Type B pancreatic cell (in vitro differentiated cells): ENCODE data around the gene KRT8. TPM values are rescaled to one million over a fixed set of nuclear protein-coding genes. Genes with fewer than 3 reads are reported as not detected.

Source experiments
- DNase-seq: peaks from one replicate; pipeline ENCODE4 v3.0.0; 2021; ENCODE audit warnings: mixed read lengths; ENCODE audit not compliant: unreplicated experiment; ENCODE audit errors: extremely low spot score
- H3K27ac Mint-ChIP-seq: 2 replicates; pipeline ENCODE4 v1.8.0; 2021; ENCODE audit warnings: mild to moderate bottlenecking, mixed read lengths
- H3K27me3 Mint-ChIP-seq: 2 replicates; pipeline ENCODE4 v1.8.0; 2021; ENCODE audit warnings: mixed read lengths
- H3K36me3 Mint-ChIP-seq: 2 replicates; pipeline ENCODE4 v1.8.0; 2021; ENCODE audit warnings: mixed read lengths
- H3K4me1 Mint-ChIP-seq: one replicate; pipeline ENCODE4 v1.8.0; 2021; ENCODE audit warnings: mixed read lengths; ENCODE audit not compliant: unreplicated experiment
- H3K4me3 Mint-ChIP-seq: 2 replicates; pipeline ENCODE4 v1.8.0; 2021; ENCODE audit warnings: mild to moderate bottlenecking, mixed read lengths
- H3K9me3 Mint-ChIP-seq: 2 replicates; pipeline ENCODE4 v1.8.0; 2021; ENCODE audit warnings: mixed read lengths
- CTCF ChIP-seq: fragments of 200-600 bp; sonication (generic); conservative IDR thresholded peaks from 2 replicates; pipeline ENCODE4 v1.5.0; 2021; ENCODE audit warnings: antibody characterized with exemption, mild to moderate bottlenecking
- total RNA-seq: library from RNA; stranded (reverse); gene quantifications from 2 replicates; pipeline ENCODE4 v1.2.1, GENCODE V29; 2021; ENCODE audit warnings: low replicate concordance

Gene KRT8
- total RNA-seq, 1 donor from 2014 or later, result 768 TPM

GRCh38 chr12:52847335-52848102, 57.4 kb downstream of the KRT8 start:
- H3K36me3 Mint-ChIP-seq, result no peaks in the 10 kb centered on the region
- H3K4me3 Mint-ChIP-seq, result no peak overlapping the region

More at GRCh38 chr12:52847335-52848102, 57.4 kb downstream of the KRT8 start:
- no peak for TF ChIP-seq CTCF
- H3K9me3 Mint-ChIP-seq, result no peaks in the 10 kb centered on the region
- DNase-seq, result no peak
- H3K27me3 Mint-ChIP-seq, result peaks cover 12% of the 10 kb centered on the region
- H3K27ac Mint-ChIP-seq, result peak overlapping the region; percentile 88
- H3K4me1 Mint-ChIP-seq, result peaks cover 12% of the 10 kb centered on the region

Other genes starting within 250 kb of the KRT8 start
- gene KRT1, start 224.7 kb downstream of the KRT8 start, total RNA-seq, result 269 and 837 TPM in 2 replicates
- gene KRT77, start 201.6 kb downstream of the KRT8 start, total RNA-seq, result 0.27 and 2.3 TPM in 2 replicates
- gene KRT76, start 127.7 kb downstream of the KRT8 start, total RNA-seq, result not detected in 2 replicates
- 0.68 and 2.3 TPM in 2 replicates for gene KRT3, start 109.0 kb downstream of the KRT8 start, total RNA-seq
- 1,276 and 3,134 TPM in 2 replicates for gene KRT4, start 91.0 kb downstream of the KRT8 start, total RNA-seq
- gene KRT79, start 70.8 kb downstream of the KRT8 start, total RNA-seq, result not detected in 2 replicates
- 14.7 and 29.1 TPM in 2 replicates for gene KRT78, start 56.1 kb downstream of the KRT8 start, total RNA-seq
- gene KRT18, start 44.0 kb upstream of the KRT8 start, total RNA-seq, result 480 and 1,293 TPM in 2 replicates
- gene EIF4B, start 101.4 kb upstream of the KRT8 start, total RNA-seq, result 450 and 521 TPM in 2 replicates
- gene TNS2, start 145.0 kb upstream of the KRT8 start, total RNA-seq, result 3.5 and 21.8 TPM in 2 replicates
- gene SPRYD3, start 174.3 kb upstream of the KRT8 start, total RNA-seq, result 22.1 and 43.0 TPM in 2 replicates
- 25.1 and 40.3 TPM in 2 replicates for gene IGFBP6, start 192.6 kb upstream of the KRT8 start, total RNA-seq
- 0.97 and 1.9 TPM in 2 replicates for gene SOAT2, start 198.4 kb upstream of the KRT8 start, total RNA-seq